Mononuclear cell (primary cell): ENCODE measurements around the gene POLDIP3. TPM values are rescaled to one million over a fixed set of nuclear protein-coding genes. Genes with fewer than 3 reads are reported as not detected.
A peak's percentile ranks its signal among the peaks of the same experiment; 100 is the strongest.
"Not testable (repeated sequence)": the region's sequence is repeated elsewhere in the genome, so short reads cannot be mapped to it uniquely, and the experiment has no call there.

ENCODE experiments used
- H3K27me3 ChIP-seq: 2 replicates; pipeline ENCODE4 v1.6.0; 2011; ENCODE audit warnings: low read length, control low read depth; ENCODE audit not compliant: insufficient read depth
- H3K4me1 ChIP-seq: 2 replicates; pipeline ENCODE4 v1.5.1; 2011; ENCODE audit warnings: mild to moderate bottlenecking, low read length, control low read depth; ENCODE audit not compliant: insufficient read depth
- H3K4me3 ChIP-seq: 2 replicates; pipeline ENCODE4 v1.5.1; 2011; ENCODE audit warnings: mild to moderate bottlenecking, low read length, moderate library complexity
- H3K9me3 ChIP-seq: 2 replicates; pipeline ENCODE4 v1.5.1; 2011; ENCODE audit warnings: low read depth, mild to moderate bottlenecking, control low read depth, low read length
- total RNA-seq: library from RNA; depleted of rRNA; stranded (reverse); fragments of >200 nt; gene quantifications from one replicate; pipeline ENCODE4 v1.2.3, GENCODE V29; 2012

The POLDIP3 gene
- total RNA-seq, 1 donor: 38.6 TPM

DNA sequence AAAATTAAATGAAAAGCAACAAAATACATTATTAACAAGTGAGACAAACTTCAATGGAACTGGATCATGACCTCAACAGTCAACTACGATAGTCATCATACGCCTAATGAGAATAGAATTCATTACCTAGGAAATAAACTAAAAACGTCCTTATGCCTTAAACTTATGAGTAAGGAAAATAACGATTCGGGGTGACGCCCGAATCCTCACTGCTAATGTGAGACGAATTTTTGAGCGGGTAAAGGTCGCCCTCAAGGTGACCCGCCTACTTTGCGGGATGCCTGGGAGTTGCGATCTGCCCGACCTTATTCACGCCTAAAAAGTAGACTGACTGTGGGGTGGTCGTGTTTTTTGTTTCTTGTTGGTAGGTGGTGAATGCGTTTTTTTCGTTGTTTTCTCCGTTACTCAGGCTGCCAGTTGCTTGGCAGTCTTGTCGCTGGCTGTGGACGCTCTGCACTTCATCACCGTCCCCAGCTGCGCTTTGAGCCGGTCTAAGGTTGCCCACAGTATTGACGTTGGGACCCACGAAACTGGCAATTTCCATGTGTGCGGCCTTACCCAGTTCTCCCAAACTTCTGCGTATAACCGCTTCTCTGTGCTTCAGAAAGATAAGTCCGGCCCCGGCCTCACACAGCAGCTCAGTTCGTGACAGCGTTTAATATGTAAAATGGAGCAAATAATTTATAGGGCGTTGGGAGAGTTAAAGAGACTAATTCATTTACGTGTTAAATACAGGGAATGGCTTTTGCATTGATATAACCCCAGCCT is 593 bp upstream of the POLDIP3 start:
- Histone ChIP-seq H3K9me3 (no peaks in the 10 kb centered on the region), H3K4me1 (peaks cover 43% of the 10 kb centered on the region), H3K4me3 (peak overlapping the region; percentile 67), H3K27me3 (no peaks in the 10 kb centered on the region)

GRCh38 chr22:42613872-42614301 is 796 bp downstream of the POLDIP3 start:
- no peaks in the 10 kb centered on the region for H3K27me3 ChIP-seq
- H3K4me1 ChIP-seq: peaks cover 57% of the 10 kb centered on the region
- peak overlapping the region; percentile 67 for H3K4me3 ChIP-seq
- no peaks in the 10 kb centered on the region for H3K9me3 ChIP-seq

DNA sequence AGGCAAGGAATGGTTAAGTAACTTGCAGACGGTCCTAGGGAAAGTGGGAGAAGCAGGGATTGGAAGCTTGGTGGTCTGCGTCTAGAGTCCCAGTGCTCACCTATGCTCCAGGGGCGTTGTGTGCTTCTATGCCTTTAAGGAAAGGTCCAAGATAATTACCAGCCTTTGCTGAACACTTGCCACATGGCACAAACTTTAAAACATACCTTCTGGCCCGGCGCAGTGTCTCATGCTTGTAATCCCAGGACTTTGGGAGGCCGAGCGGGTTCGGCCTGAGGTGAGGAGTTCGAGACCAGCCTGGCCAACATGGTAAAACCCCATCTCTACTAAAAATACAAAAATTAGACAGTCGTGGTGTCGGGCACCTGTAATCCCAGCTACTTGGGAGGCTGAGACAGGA is 2.3 kb downstream of the POLDIP3 start:
- Histone ChIP-seq H3K27me3 (no peaks in the 10 kb centered on the region), H3K4me1 (peaks cover 60% of the 10 kb centered on the region), H3K9me3 (no peaks in the 10 kb centered on the region), H3K4me3 (no peak overlapping the region)

DNA sequence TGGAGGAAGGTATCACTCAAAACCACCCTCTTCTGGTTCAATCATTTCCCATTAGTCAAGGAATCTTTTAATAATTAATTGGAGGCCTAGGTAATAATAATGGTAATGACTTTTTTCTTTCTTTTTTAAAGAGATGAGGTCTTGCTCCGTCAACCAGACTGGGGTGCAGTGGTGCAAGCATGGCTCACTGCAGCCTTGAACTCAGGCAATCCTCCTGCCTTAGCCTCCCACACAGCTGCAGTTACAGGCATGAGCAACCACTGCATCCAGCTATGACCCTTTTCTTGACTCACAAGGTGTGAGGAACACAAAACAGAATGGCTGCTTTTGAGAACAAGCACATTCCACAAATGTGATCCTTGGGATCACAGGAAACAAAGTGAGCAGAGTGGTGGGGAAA is 3.6 kb downstream of the POLDIP3 start:
- no peaks in the 10 kb centered on the region for H3K27me3 ChIP-seq
- peaks cover 56% of the 10 kb centered on the region for H3K4me1 ChIP-seq
- H3K9me3 ChIP-seq: no peaks in the 10 kb centered on the region
- H3K4me3 ChIP-seq: no peak overlapping the region

DNA sequence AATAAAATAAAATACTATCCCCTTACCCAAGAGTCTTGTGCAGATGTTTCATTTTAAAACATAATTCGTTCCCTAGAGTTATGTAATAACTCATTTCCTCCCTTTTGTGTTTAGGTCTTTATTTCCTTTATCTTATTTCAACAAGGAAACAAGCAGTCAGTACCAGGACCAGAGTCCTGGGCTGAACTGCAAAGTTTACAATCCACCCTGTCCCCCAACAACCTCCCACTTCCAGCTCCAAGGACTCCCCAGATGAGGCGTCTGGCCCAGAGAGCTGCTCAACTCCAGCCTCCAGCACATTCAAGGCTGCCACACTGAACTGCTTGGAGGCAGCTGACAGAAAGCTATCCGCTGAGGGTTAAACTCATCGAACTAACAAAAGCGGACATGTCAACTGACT is 4.5 kb downstream of the POLDIP3 start:
- H3K9me3 ChIP-seq: no peaks in the 10 kb centered on the region
- no peaks in the 10 kb centered on the region for H3K27me3 ChIP-seq
- H3K4me3 ChIP-seq: no peak overlapping the region
- peaks cover 49% of the 10 kb centered on the region for H3K4me1 ChIP-seq

DNA sequence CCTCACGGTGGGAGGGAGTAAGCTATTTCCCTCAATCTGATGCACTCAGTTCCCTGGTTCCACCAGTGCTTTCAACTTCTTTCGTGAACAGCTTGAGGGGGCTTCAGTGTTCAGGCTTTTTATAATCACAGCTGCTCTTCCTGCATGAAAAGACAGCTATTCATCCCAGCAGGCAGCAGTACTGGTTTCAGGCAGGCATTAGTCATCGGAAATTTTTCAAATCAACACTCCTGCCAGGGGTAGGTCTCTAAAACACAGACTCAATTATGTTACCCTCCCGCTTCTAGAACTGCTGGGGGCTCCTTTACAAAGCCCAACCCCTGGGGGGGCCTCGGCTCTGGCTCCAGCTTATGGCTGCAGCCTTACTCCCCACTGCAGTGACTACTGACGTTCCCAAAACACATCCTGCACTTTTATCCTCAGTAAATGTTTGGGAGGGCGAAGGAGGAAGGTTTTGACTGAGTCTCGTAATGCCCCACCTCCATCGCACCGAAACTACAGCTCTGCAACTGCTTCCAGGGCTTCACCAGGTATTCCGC is 5.8 kb downstream of the POLDIP3 start:
- H3K4me1 ChIP-seq: peaks cover 53% of the 10 kb centered on the region
- no peak overlapping the region for H3K4me3 ChIP-seq
- no peaks in the 10 kb centered on the region for H3K27me3 ChIP-seq
- H3K9me3 ChIP-seq: no peaks in the 10 kb centered on the region

- Histone ChIP-seq H3K9me3 (no peaks in the 10 kb centered on the region), H3K27me3 (no peaks in the 10 kb centered on the region), H3K4me1 (peaks cover 47% of the 10 kb centered on the region)
Observed at GRCh38 chr22:42608136-42608822, 6.4 kb downstream of the POLDIP3 start.

GRCh38 chr22:42607641-42608040 is 7.0 kb downstream of the POLDIP3 start:
- not testable (repeated sequence) for H3K4me3 ChIP-seq, H3K9me3 ChIP-seq, H3K27me3 ChIP-seq
- H3K4me1 ChIP-seq: peaks cover 41% of the 10 kb centered on the region

More at GRCh38 chr22:42608136-42608822, 6.4 kb downstream of the POLDIP3 start:
- no peak overlapping the region for H3K4me3 ChIP-seq

DNA sequence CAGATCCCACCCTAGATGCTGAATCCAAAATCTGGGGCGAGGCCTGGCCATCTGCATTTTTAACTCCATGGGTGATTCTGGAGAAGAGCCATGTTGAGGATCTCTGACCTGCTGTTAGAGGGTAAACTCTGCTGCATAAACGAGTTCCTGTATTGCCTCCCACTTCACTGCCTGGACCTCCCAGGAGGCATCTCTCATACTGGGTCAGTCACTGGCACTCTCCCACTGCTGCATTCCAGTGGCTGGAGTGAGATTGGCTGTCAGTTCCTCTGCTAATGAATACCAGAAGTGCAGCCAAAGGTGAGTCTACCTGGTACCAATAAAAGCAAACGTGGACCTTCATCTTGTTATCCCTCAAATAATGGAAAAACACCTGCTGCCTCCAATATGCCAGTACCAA is 10.3 kb downstream of the POLDIP3 start:
- Histone ChIP-seq H3K4me3 (no peak overlapping the region), H3K27me3 (no peaks in the 10 kb centered on the region), H3K9me3 (no peaks in the 10 kb centered on the region), H3K4me1 (peaks cover 14% of the 10 kb centered on the region)

- H3K4me3 ChIP-seq: no peak overlapping the region
- H3K27me3 ChIP-seq: no peaks in the 10 kb centered on the region
- peaks cover 5% of the 10 kb centered on the region for H3K4me1 ChIP-seq
- H3K9me3 ChIP-seq: no peaks in the 10 kb centered on the region
Observed at GRCh38 chr22:42603427-42603826, 11.3 kb downstream of the POLDIP3 start.

GRCh38 chr22:42602470-42602869 is 12.2 kb downstream of the POLDIP3 start:
- H3K27me3 ChIP-seq: no peaks in the 10 kb centered on the region
- no peaks in the 10 kb centered on the region for H3K9me3 ChIP-seq
- peaks cover 5% of the 10 kb centered on the region for H3K4me1 ChIP-seq
- H3K4me3 ChIP-seq: no peak overlapping the region

DNA sequence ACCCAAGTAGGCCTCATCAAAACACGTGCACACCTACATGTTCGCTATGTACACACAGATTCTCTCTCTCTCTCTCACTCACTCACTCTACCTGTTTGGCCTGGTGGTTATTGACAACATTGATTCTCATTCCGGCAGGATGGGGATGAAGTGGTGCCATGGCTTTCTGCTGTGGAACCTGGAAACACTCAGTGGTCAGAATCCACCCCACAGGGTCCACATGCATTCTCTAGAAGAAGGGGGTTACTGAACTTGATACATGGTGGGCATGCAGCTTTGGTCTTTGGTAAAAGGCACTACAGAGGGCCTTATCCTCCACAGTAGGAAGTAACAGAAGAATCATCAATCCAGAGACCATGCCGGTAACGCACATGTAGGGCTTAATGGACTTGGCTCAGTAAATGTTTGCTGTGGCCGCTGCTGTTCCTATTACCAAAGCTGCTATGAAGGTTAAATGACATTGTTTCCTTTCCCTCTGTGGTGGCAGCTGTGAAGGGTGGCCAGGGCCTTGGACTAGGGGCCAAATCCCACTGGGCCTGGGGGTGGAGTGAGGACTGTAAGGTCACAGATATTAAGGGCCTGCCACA is 12.7 kb downstream of the POLDIP3 start:
- Histone ChIP-seq H3K27me3 (no peaks in the 10 kb centered on the region), H3K9me3 (no peaks in the 10 kb centered on the region)

GRCh38 chr22:42596863-42597530 is 17.7 kb downstream of the POLDIP3 start:
- Histone ChIP-seq H3K4me3 (no peak overlapping the region), H3K27me3 (no peaks in the 10 kb centered on the region), H3K4me1 (no peaks in the 10 kb centered on the region), H3K9me3 (no peaks in the 10 kb centered on the region)

More for the DNA sequence above, 12.7 kb downstream of the POLDIP3 start:
- Histone ChIP-seq H3K4me1 (peaks cover 5% of the 10 kb centered on the region), H3K4me3 (no peak overlapping the region)

DNA sequence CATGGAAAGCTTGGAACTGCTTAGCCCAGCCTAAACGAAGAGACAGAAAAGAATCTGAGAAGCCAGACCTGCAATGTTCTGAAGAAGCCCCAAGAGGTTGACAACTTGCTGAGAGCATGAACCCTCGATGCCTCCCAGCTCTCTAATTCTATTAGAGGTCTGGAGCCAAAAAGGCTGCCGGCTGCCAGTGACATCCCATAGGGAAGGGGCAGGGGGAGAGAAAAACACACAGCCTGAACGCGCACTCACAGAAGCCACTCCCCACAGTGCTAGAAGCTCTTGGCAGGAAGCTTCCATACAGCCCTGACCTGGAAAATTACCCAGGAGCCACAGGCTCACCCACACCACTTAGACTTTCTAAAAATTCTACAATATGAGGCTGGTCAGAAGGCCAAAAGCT is 18.3 kb downstream of the POLDIP3 start:
- Histone ChIP-seq H3K9me3 (no peaks in the 10 kb centered on the region), H3K27me3 (no peaks in the 10 kb centered on the region), H3K4me1 (no peaks in the 10 kb centered on the region), H3K4me3 (no peak overlapping the region)

GRCh38 chr22:42595434-42595833 is 19.2 kb downstream of the POLDIP3 start:
- H3K4me1 ChIP-seq: no peaks in the 10 kb centered on the region
- no peak overlapping the region for H3K4me3 ChIP-seq
- no peaks in the 10 kb centered on the region for H3K9me3 ChIP-seq
- H3K27me3 ChIP-seq: no peaks in the 10 kb centered on the region
